H1 (cell line): ENCODE data around the gene ARL6IP6. TPM values are rescaled to one million over a fixed set of nuclear protein-coding genes. Genes with fewer than 3 reads are reported as not detected.
"Not testable (repeated sequence)": the region's sequence is repeated elsewhere in the genome, so short reads cannot be mapped to it uniquely, and the experiment has no call there.

Source experiments
- CTCF ChIA-PET: fragments of 300-600 bp; sonication (Branson Sonifier 250); formaldehyde crosslinking; loops from one replicate; lab custom pipeline; 2021; ENCODE audit not compliant: partially characterized antibody; lab: Charles Lee
- POLR2A ChIA-PET: fragments of 300-600 bp; sonication (Branson Sonifier 250); formaldehyde crosslinking; loops from one replicate; lab custom pipeline; 2021; ENCODE audit warnings: inconsistent platforms; ENCODE audit not compliant: partially characterized antibody; lab: Charles Lee
- DNase-seq, 2 experiments: peaks; one replicate each; pipeline versions ENCODE4 v3.0.0 to v3.0.0-alpha.2; 2010 to 2022; ENCODE audit warnings: low spot score in 2 of 2, low read depth in 1 of 2, mixed read lengths in 1 of 2
- FAIRE-seq: peaks from 2 replicates; lab custom pipeline; 2011; peaks lifted over from hg19 to GRCh38; lab: Jason Lieb, UNC
- H2AFZ ChIP-seq: 2 replicates; pipeline ENCODE4 v1.8.1; 2012; ENCODE audit warnings: low read length, inconsistent platforms
- H2AK5ac ChIP-seq: 2 replicates; pipeline ENCODE4 v1.6.1; 2013; ENCODE audit warnings: low read depth, low read length
- H2BK120ac ChIP-seq: replicated peaks from 2 replicates; pipeline ENCODE3; 2013; ENCODE audit warnings: low read depth, low read length, inconsistent platforms
- H2BK12ac ChIP-seq: 2 replicates; pipeline ENCODE4 v1.6.1; 2013; ENCODE audit warnings: low read depth, low read length
- H2BK15ac ChIP-seq: 2 replicates; pipeline ENCODE4 v1.6.1; 2013; ENCODE audit warnings: low read length
- H2BK20ac ChIP-seq: 2 replicates; pipeline ENCODE4 v1.6.1; 2013; ENCODE audit warnings: low read length
- H2BK5ac ChIP-seq: 2 replicates; pipeline ENCODE4 v1.6.1; 2013; ENCODE audit warnings: low read depth, low read length
- H3K14ac ChIP-seq: 2 replicates; pipeline ENCODE4 v1.6.1; 2013; ENCODE audit warnings: inconsistent platforms; ENCODE audit not compliant: insufficient read length
- H3K18ac ChIP-seq: 2 replicates; pipeline ENCODE4 v1.6.1; 2013; ENCODE audit warnings: low read length; ENCODE audit errors: extremely low read depth
- H3K23ac ChIP-seq: 2 replicates; pipeline ENCODE4 v1.6.1; 2013; ENCODE audit warnings: inconsistent platforms; ENCODE audit not compliant: insufficient read length
- H3K23me2 ChIP-seq: 2 replicates; pipeline ENCODE4 v1.6.1; 2013; ENCODE audit warnings: low read depth, low read length
- H3K27ac ChIP-seq: 2 replicates; pipeline ENCODE4 v1.6.1; 2011; ENCODE audit warnings: low read depth, low read length, inconsistent platforms
- H3K27me3 ChIP-seq, 4 experiments: replicated peaks in 1 of 4; 1 replicate in 1 of 4; 2 replicates in 3 of 4; pipeline versions ENCODE4 v1.6.1 to v1.8.1; 2011 to 2013; ENCODE audit warnings: low read length in 3 of 4, mild to moderate bottlenecking in 3 of 4, inconsistent platforms in 2 of 4, mixed read lengths in 2 of 4, moderate library complexity in 1 of 4; ENCODE audit not compliant: control insufficient read depth in 3 of 4, insufficient read depth in 3 of 4; ENCODE audit errors: extremely low read depth in 1 of 4
- H3K36me3 ChIP-seq, 4 experiments: 2 replicates each; pipeline versions ENCODE4 v1.6.1 to v1.8.1; 2011 to 2013; ENCODE audit warnings: mild to moderate bottlenecking in 4 of 4, low read length in 3 of 4, moderate library complexity in 2 of 4, control low read depth in 1 of 4, inconsistent platforms in 1 of 4; ENCODE audit not compliant: insufficient read depth in 4 of 4, control insufficient read depth in 2 of 4
- H3K4ac ChIP-seq: replicated peaks from 2 replicates; pipeline ENCODE3; 2013; ENCODE audit warnings: low read length, low read depth, mixed read lengths, inconsistent platforms; ENCODE audit not compliant: insufficient read length
- H3K4me1 ChIP-seq, 4 experiments: replicated peaks in 1 of 4; 1 replicate in 1 of 4; 2 replicates in 3 of 4; pipeline versions ENCODE4 v1.6.1 to v1.8.1; 2011 to 2013; ENCODE audit warnings: low read length in 3 of 4, inconsistent platforms in 2 of 4, mixed read lengths in 1 of 4; ENCODE audit not compliant: insufficient read depth in 4 of 4, control insufficient read depth in 3 of 4
- H3K4me2 ChIP-seq, 2 experiments: 2 replicates each; pipeline versions ENCODE4 v1.6.1 to v1.8.1; 2011 to 2013; ENCODE audit warnings: low read depth in 2 of 2, low read length in 2 of 2, control low read depth in 1 of 2, inconsistent platforms in 1 of 2, mild to moderate bottlenecking in 1 of 2; ENCODE audit not compliant: insufficient read depth in 1 of 2
- H3K4me3 ChIP-seq, 4 experiments: fragments of 200-600, 300-600 bp in 1 of 4; sonication (generic), shearing (Covaris generic), sonication (Bioruptor Twin) in 1 of 4; 2 replicates each; pipeline versions ENCODE4 v1.5.1 to v1.8.1; 2011 to 2016; ENCODE audit warnings: low read length in 4 of 4, low read depth in 3 of 4, control low read depth in 2 of 4, inconsistent platforms in 2 of 4, mild to moderate bottlenecking in 2 of 4, mixed read lengths in 1 of 4, moderate library complexity in 1 of 4; ENCODE audit not compliant: insufficient read depth in 2 of 4; ENCODE audit errors: extremely low read depth in 1 of 4
- H3K56ac ChIP-seq: replicated peaks from 2 replicates; pipeline ENCODE3; 2013; ENCODE audit warnings: low read depth, mild to moderate bottlenecking, mixed read lengths, low read length, inconsistent platforms; ENCODE audit not compliant: insufficient read length
- H3K79me1 ChIP-seq: 2 replicates; pipeline ENCODE4 v1.6.1; 2013; ENCODE audit warnings: low read depth, low read length, control low read depth
- H3K79me2 ChIP-seq, 2 experiments: 2 replicates each; pipeline versions ENCODE4 v1.6.1 to v1.8.1; 2012 to 2013; ENCODE audit warnings: low read length in 2 of 2, mild to moderate bottlenecking in 2 of 2, inconsistent platforms in 1 of 2; ENCODE audit not compliant: insufficient read depth in 2 of 2, control insufficient read depth in 1 of 2
- H3K9ac ChIP-seq, 4 experiments: replicated peaks in 1 of 4; 1 replicate in 1 of 4; 2 replicates in 3 of 4; pipeline versions ENCODE4 v1.6.1 to v1.8.1; 2011 to 2013; ENCODE audit warnings: low read depth in 3 of 4, low read length in 3 of 4, control low read depth in 2 of 4, mild to moderate bottlenecking in 2 of 4, moderate library complexity in 2 of 4, inconsistent platforms in 1 of 4; ENCODE audit errors: extremely low read depth in 1 of 4
- H3K9me3 ChIP-seq, 2 experiments: 2 replicates each; pipeline versions ENCODE4 v1.6.1 to v1.8.1; 2012 to 2013; ENCODE audit warnings: mild to moderate bottlenecking in 2 of 2, moderate library complexity in 2 of 2, control low read depth in 1 of 2, inconsistent platforms in 1 of 2, low read depth in 1 of 2, low read length in 1 of 2, mixed read lengths in 1 of 2; ENCODE audit not compliant: insufficient read depth in 2 of 2
- H4K20me1 ChIP-seq, 2 experiments: replicated peaks in 1 of 2; 2 replicates each; pipeline versions ENCODE3 to v1.8.1; 2011 to 2013; ENCODE audit warnings: inconsistent platforms in 2 of 2, low read length in 2 of 2, mild to moderate bottlenecking in 1 of 2; ENCODE audit not compliant: insufficient read depth in 2 of 2, control insufficient read depth in 1 of 2
- H4K5ac ChIP-seq: 2 replicates; pipeline ENCODE4 v1.6.1; 2013; ENCODE audit warnings: low read length, low read depth, mixed read lengths, inconsistent platforms; ENCODE audit not compliant: insufficient read length
- H4K8ac ChIP-seq: 2 replicates; pipeline ENCODE4 v1.8.0; 2013; ENCODE audit warnings: mild to moderate bottlenecking, moderate library complexity, low read length, inconsistent platforms; ENCODE audit not compliant: insufficient read depth; ENCODE audit errors: extremely low read depth
- H4K91ac ChIP-seq: replicated peaks from 2 replicates; pipeline ENCODE3; 2013; ENCODE audit warnings: low read length, mixed read lengths, inconsistent platforms; ENCODE audit not compliant: insufficient read length
- WGBS, 2 experiments: shearing (Covaris generic) in 1 of 2; methylation state at CpG; one replicate each; pipeline versions ENCODE4 v1.1.6 to v1.1.7; 2013 to 2015; ENCODE audit warnings: low lambda C conversion rate in 2 of 2, mixed read lengths in 2 of 2, inconsistent platforms in 1 of 2, low coverage in 1 of 2, missing lambda C conversion rate in 1 of 2; ENCODE audit not compliant: insufficient replicate concordance in 2 of 2, insufficient coverage in 1 of 2, insufficient read length in 1 of 2; ENCODE audit errors: extremely low coverage in 1 of 2, missing lambda C conversion rate in 1 of 2; 5-methylcytosine and 5-hydroxymethylcytosine counted together
- polyA plus RNA-seq, 7 experiments: library from polyadenylated mRNA; depleted of rRNA in 3 of 7; stranded (reverse) in 5 of 7; unstranded in 2 of 7; fragments of >200 nt in 5 of 7; fragments of 200-250 nt in 2 of 7; gene quantifications; 1 replicate in 5 of 7; 2 replicates in 1 of 7; 4 replicates in 1 of 7; pipeline versions ENCODE4 v1.2.1 to v1.2.3, GENCODE V29; 2011 to 2013; ENCODE audit warnings: missing spikeins in 2 of 7, mixed read lengths in 2 of 7
- total RNA-seq: library from RNA; stranded (reverse); fragmentation: NEBNext Ultra II Directional; extraction: Animal tissue kit (Norgen Biotek cat#: 25700); gene quantifications from 2 replicates; pipeline ENCODE4 v1.2.1, GENCODE V29; 2021

ARL6IP6 gene
- total and polyA plus RNA-seq, 2 of the 8 experiments (the other 6 are each of a cell fraction or from before 2014, with no cell fraction given), result 47.3 to 92.9 TPM

- not testable (repeated sequence) for H2BK12ac ChIP-seq, H3K27ac ChIP-seq
Observed at GRCh38 chr2:152763208-152763607, 44.8 kb downstream of the ARL6IP6 start.

More at GRCh38 chr2:152763208-152763607, 44.8 kb downstream of the ARL6IP6 start:
- FAIRE-seq, POLR2A ChIA-PET, H2BK20ac ChIP-seq, H3K23ac ChIP-seq, H3K23me2 ChIP-seq, H3K9me3 ChIP-seq, H4K91ac ChIP-seq, H2BK120ac ChIP-seq, H4K8ac ChIP-seq, H3K4me3 ChIP-seq, H3K9ac ChIP-seq, DNase-seq, H3K56ac ChIP-seq, H3K4me1 ChIP-seq, H2AFZ ChIP-seq, H3K18ac ChIP-seq, H2BK5ac ChIP-seq, H4K20me1 ChIP-seq, H3K27me3 ChIP-seq, H2BK15ac ChIP-seq, H4K5ac ChIP-seq, H3K4ac ChIP-seq, H3K14ac ChIP-seq, H2AK5ac ChIP-seq, H3K79me1 ChIP-seq, H3K4me2 ChIP-seq, H3K79me2 ChIP-seq: not testable (repeated sequence)
- WGBS, 2 experiments, result 95% methylated on average over 4 of the region's 4 CpGs; no CpG with 5 or more reads in 1 of the 2 experiments
- CTCF ChIA-PET, result interaction anchor here (1.3 kb wide), 1 partner anchor 20 kb away, joined by 5 read pairs; no protein-coding TSS in a partner anchor
- peaks cover 0 to 23% (median 2%) of the 10 kb centered on the region in 4 experiments; a peak in 3 of 8 replicates for H3K36me3 ChIP-seq
